ENCODE measurements around the gene TNFSF10.

- no peak for TF ChIP-seq CTCF (IDR thresholded peaks at IDR 0.05)
- TF ChIP-seq POLR2AphosphoS5 (IDR thresholded peaks at IDR 0.05; ENCODE audit: low read depth, low read length) = no peak
- TF ChIP-seq REST (IDR thresholded peaks at IDR 0.05; ENCODE audit: insufficient read depth in 1 of 2, low read depth in 2 of 2, low read length in 1 of 2) = no peak
Observed at GRCh38 chr3:172543884-172544283, 20.7 kb upstream of the TNFSF10 start.

Measured in Panc1 (cell line).